HG02642 (cell line): Measurements from ENCODE around the gene ICAM5.
A peak's percentile ranks its signal among the peaks of the same experiment; 100 is the strongest.
"Not testable (repeated sequence)": the region's sequence is repeated elsewhere in the genome, so short reads cannot be mapped to it uniquely, and the experiment has no call there.

Source experiments
- ATAC-seq: cut with Tn5 transposase; IDR thresholded peaks from one replicate; pipeline ENCODE4 v1.9.1; 2021; ENCODE audit warnings: mild to moderate bottlenecking; ENCODE audit not compliant: unreplicated experiment, poor library complexity

Gene ICAM5

GRCh38 chr19:10270180-10270615, 19.6 kb upstream of the ICAM5 start:
- ATAC-seq = peak; percentile 38

GRCh38 chr19:10270616-10271394, 18.9 kb upstream of the ICAM5 start, which contains the start of gene ICAM1:
ICAM1 (plus strand) TSS chr19:10271120; CDS start chr19:10271160, 40 bp downstream.
- ATAC-seq = peak; percentile 54

DNA sequence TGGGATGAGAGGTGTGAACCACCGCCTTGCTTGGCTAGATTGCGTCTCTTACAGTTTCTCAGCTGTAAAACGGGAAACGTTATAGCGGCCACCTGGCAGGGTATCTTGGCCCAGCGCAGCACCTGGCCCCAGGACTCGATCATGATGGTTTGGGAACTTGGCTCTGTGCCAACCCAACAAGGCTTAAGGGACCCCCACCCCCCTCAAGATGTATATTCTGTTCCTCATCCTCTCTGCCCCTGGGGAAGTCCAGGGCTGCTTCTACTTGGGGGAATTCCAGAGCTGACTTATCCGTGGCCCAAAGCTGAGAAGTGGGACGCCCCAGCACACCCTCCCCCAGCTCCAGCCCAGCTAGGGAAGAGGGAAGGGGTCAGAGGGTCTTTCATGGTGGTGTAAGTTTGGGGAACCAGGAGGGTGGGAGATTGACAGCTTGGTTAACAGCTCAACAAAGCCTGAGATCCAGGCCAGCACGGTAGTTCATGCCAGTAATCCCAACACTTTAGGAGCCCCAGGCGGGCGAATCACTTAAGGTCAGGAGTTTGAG, 18.1 kb upstream of the ICAM5 start:
- peak; percentile 31 for ATAC-seq

GRCh38 chr19:10274589-10274988, 15.2 kb upstream of the ICAM5 start:
- ATAC-seq = no peak

DNA sequence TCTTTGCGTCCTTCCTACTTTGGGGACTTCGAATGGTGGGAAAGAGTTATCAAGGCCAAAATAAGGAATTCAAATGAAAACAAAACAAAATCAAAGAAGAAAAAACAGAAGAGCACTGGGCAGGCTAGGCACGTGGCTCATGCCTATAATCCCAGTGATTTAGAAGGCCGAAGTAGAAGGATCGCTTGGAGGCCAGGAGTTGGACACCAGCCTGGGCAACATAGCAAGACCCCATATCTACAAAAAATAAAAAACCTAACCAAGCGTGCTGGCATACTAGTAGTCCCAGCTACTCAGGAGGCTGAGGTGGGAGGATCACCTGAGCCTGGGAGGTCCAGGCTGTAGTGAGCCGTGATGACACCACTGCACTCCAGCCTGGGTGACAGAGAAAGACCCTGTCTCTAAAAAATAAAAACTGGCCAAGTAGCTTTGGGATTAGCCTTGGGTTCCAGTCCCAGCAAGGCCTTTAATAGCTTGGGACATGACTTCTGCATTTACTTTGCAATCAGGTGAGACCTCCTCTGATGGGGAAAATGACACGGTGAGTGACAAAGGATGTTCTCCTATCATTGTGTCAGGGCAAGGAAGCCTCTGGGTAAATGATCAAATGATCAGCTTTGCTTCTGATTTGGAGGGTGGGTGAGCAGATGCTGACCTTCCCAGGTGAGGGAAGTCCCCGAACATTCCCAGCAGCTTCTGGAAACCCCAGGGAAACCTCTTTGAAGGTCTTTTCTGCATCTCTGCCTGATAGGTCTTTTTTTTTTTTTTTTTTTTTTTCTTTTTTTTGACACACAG, 11.8 kb upstream of the ICAM5 start:
- no peak for ATAC-seq

DNA sequence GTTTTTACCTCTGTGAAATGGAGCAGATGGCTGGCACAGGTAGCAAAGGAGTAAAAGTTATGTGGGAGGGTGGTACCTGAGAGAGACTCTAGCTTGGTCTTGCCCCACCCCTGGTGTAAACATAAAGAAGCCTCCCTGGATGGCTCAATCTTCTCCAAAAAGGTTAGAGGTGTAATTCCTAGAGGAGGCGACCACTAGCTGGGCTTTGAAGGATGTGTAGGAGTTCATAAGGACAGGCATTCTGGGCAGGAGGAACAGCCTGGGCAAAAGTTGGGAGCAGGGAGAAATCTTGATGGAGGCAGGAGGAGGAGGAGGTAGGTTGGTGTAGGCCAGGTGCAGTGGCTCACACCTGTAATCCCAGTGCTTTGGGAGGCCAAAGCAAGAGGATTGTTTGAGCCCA, 10.8 kb upstream of the ICAM5 start:
- no peak for ATAC-seq

GRCh38 chr19:10279737-10280442, 9.9 kb upstream of the ICAM5 start:
- ATAC-seq = no peak

GRCh38 chr19:10282043-10282442, 7.7 kb upstream of the ICAM5 start:
- not testable (repeated sequence) for ATAC-seq

GRCh38 chr19:10283301-10284064, 6.3 kb upstream of the ICAM5 start:
- no peak for ATAC-seq

DNA sequence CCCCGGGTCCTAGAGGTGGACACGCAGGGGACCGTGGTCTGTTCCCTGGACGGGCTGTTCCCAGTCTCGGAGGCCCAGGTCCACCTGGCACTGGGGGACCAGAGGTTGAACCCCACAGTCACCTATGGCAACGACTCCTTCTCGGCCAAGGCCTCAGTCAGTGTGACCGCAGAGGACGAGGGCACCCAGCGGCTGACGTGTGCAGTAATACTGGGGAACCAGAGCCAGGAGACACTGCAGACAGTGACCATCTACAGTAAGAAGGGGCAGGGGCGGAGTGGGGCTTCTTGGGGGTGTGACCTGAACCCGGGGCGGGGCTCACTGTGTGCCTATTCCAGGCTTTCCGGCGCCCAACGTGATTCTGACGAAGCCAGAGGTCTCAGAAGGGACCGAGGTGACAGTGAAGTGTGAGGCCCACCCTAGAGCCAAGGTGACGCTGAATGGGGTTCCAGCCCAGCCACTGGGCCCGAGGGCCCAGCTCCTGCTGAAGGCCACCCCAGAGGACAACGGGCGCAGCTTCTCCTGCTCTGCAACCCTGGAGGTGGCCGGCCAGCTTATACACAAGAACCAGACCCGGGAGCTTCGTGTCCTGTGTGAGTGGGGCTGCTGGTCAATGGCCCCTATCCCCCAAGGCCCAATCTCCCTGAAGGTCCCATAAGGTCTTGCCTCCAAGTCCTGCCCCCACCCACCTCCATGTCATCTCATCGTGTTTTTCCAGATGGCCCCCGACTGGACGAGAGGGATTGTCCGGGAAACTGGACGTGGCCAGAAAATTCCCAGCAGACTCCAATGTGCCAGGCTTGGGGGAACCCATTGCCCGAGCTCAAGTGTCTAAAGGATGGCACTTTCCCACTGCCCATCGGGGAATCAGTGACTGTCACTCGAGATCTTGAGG, 5.4 kb upstream of the ICAM5 start:
- ATAC-seq = no peak

GRCh38 chr19:10284960-10285278, 4.8 kb upstream of the ICAM5 start:
- ATAC-seq = no peak

DNA sequence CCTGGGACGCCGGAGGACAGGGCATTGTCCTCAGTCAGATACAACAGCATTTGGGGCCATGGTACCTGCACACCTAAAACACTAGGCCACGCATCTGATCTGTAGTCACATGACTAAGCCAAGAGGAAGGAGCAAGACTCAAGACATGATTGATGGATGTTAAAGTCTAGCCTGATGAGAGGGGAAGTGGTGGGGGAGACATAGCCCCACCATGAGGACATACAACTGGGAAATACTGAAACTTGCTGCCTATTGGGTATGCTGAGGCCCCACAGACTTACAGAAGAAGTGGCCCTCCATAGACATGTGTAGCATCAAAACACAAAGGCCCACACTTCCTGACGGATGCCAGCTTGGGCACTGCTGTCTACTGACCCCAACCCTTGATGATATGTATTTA, 4.4 kb upstream of the ICAM5 start:
- ATAC-seq = no peak

- no peak for ATAC-seq
Measured at GRCh38 chr19:10286803-10287737, 2.7 kb upstream of the ICAM5 start, which contains the start of gene ICAM4. ICAM4 (plus strand) TSS chr19:10286955; CDS start chr19:10287013, 58 bp downstream.

DNA sequence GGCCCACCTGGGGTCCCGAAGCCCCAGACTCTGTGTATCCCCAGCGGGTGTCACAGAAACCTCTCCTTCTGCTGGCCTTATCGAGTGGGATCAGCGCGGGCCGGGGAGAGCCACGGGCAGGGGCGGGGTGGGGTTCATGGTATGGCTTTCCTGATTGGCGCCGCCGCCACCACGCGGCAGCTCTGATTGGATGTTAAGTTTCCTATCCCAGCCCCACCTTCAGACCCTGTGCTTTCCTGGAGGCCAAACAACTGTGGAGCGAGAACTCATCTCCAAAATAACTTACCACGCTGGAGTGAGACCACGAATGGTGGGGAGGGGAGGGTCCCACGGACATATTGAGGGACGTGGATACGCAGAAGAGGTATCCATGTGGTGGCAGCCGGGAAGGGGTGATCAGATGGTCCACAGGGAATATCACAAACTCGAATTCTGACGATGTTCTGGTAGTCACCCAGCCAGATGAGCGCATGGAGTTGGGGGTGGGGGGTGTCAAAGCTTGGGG, 1.0 kb upstream of the ICAM5 start:
- ATAC-seq = no peak

DNA sequence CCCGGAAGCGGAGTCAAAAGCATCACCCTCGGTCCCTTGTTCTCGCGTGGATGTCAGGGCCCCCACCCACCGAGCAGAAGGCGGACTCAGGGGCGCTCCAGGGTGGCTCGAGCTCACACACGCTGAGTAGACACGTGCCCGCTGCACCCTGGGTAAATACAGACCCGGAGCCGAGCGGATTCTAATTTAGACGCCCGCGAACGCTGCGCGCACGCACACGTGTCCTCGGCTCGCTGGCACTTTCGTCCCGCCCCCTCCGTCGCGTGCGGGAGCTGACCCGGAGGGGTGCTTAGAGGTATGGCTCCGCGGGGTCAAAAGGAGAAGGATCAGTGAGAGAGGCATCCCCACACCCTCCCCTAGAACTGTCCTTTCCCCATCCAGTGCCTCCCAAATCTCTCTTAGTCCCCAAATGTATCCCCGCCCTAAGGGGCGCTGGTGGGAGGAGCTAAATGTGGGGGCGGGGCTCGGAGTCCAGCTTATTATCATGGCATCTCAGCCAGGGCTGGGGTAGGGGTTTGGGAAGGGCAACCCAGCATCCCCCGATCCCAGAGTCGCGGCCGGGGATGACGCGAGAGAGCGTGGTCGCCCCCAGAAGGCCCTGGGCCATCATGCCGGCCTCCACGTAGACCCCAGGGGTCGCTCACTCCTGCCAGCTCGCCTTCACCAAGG, 451 bp upstream of the ICAM5 start:
- no peak for ATAC-seq

DNA sequence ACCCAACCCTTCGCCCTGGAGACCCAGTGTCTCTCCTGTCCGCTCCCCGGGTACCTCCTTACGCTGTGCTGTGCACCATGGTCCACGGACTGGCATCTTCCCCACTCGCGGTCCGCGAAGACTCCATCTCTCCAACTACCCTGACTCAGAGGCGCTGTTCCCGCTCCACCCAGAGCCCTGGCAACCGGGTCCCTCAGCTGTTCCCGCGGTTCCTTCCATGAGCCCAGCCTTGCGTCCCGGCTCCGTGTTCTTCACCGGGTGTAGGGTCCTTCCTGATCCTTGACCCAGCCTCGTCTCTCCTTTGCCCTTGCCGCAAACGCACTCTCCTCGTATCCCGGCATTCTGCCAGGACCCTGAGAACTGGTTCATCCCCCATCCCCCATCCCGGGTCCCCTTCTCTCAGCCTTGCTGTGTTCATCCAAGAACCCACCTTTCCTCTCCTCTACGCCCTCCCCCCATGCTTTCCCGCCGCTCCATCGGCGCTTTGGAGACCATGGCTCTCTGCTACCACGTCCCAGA, 664 bp downstream of the ICAM5 start:
- ATAC-seq = no peak
